OCI-LY3 (cell line): ENCODE data around the gene MRPL23.

Experiments
- H2AFZ ChIP-seq: fragments of 200-600, 300-600 bp; shearing (Covaris generic); 2 replicates; pipeline ENCODE4 v1.6.0; 2014; ENCODE audit warnings: antibody characterized with exemption, low read depth, low read length
- H3K27ac ChIP-seq: fragments of 200-600, 300-600 bp; sonication (generic); 2 replicates; pipeline ENCODE4 v1.5.1; 2014; ENCODE audit warnings: mild to moderate bottlenecking, low read length, moderate library complexity, mixed read lengths
- H3K27me3 ChIP-seq: fragments of 200-600, 300-600 bp; sonication (generic); 2 replicates; pipeline ENCODE4 v1.6.1; 2014; ENCODE audit warnings: low read depth, low read length, mixed read lengths
- H3K36me3 ChIP-seq: fragments of 200-600, 300-600 bp; sonication (generic); replicated peaks from 2 replicates; pipeline ENCODE3; 2014; ENCODE audit warnings: low read depth, low read length, mixed read lengths
- H3K4me1 ChIP-seq: fragments of 300-600, 200-600 bp; sonication (generic); 2 replicates; pipeline ENCODE4 v1.6.1; 2014; ENCODE audit warnings: low read length, mixed read lengths
- H3K4me2 ChIP-seq: fragments of 200-600, 300-600 bp; sonication (generic); 2 replicates; pipeline ENCODE4 v1.6.1; 2014; ENCODE audit warnings: low read length, mixed read lengths
- H3K4me3 ChIP-seq: fragments of 300-600, 200-600 bp; sonication (generic); 2 replicates; pipeline ENCODE4 v1.5.1; 2014; ENCODE audit warnings: antibody characterized with exemption, mild to moderate bottlenecking, low read length, moderate library complexity
- H3K79me2 ChIP-seq: fragments of 300-600, 200-600 bp; shearing (Covaris generic); 2 replicates; pipeline ENCODE4 v1.6.1; 2014; ENCODE audit warnings: mild to moderate bottlenecking, low read length, mixed read lengths
- H3K9ac ChIP-seq: fragments of 300-600, 200-600 bp; shearing (Covaris generic); 2 replicates; pipeline ENCODE4 v1.6.0; 2014; ENCODE audit warnings: mild to moderate bottlenecking, low read length, moderate library complexity
- H3K9me3 ChIP-seq: fragments of 200-600, 300-600 bp; shearing (Covaris generic); 2 replicates; pipeline ENCODE4 v1.6.1; 2014; ENCODE audit warnings: low read length, mixed read lengths; ENCODE audit not compliant: insufficient read depth
- H4K20me1 ChIP-seq: fragments of 200-600, 300-600 bp; sonication (generic); 2 replicates; pipeline ENCODE4 v1.6.1; 2016; ENCODE audit warnings: low read length, mixed read lengths; ENCODE audit not compliant: insufficient read depth
- EZH2phosphoT487 ChIP-seq: fragments of 200-600 bp; shearing (Covaris generic); IDR thresholded peaks from 2 replicates; pipeline ENCODE4 v1.6.1; 2018; ENCODE audit warnings: antibody characterized with exemption, mixed run types, low read depth
- TF ChIP-seq, protein P1 (sequence below): fragments of 200-600, 300-600 bp; sonication (generic); IDR thresholded peaks from 2 replicates; pipeline ENCODE4 v1.5.1; 2014; ENCODE audit warnings: antibody characterized with exemption, low read length, low read depth

Gene MRPL23

DNA sequence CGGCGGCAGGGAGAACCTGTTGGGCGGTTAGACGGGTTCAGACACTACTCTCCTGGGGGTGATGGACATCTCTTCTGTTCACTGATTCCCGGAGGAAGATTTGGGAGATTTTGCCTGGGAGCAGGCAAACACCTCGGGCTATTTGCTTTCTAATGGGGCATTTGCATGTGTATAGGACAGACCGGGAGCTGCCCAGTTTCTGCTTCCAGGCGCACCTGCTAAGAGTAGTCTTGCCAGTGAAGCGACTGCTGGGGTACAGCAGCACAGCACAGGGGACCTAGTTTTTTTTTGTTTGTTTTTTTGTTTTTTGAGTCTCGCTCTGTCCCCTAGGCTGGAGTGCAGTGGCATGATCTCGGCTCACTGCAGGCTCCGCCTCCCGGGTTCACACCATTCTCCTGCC, 57.3 kb downstream of the MRPL23 start:
- Histone ChIP-seq H3K9me3 (no peaks in the 10 kb centered on the region), H3K36me3 (no peaks in the 10 kb centered on the region), H3K4me3 (no peak overlapping the region), H3K27me3 (no peaks in the 10 kb centered on the region), H3K4me2 (no peak overlapping the region), H3K79me2 (no peaks in the 10 kb centered on the region), H3K4me1 (no peaks in the 10 kb centered on the region), H4K20me1 (no peaks in the 10 kb centered on the region), H3K27ac (no peak overlapping the region), H2AFZ (no peak overlapping the region), H3K9ac (no peak overlapping the region)
- TF ChIP-seq, protein P1, sequence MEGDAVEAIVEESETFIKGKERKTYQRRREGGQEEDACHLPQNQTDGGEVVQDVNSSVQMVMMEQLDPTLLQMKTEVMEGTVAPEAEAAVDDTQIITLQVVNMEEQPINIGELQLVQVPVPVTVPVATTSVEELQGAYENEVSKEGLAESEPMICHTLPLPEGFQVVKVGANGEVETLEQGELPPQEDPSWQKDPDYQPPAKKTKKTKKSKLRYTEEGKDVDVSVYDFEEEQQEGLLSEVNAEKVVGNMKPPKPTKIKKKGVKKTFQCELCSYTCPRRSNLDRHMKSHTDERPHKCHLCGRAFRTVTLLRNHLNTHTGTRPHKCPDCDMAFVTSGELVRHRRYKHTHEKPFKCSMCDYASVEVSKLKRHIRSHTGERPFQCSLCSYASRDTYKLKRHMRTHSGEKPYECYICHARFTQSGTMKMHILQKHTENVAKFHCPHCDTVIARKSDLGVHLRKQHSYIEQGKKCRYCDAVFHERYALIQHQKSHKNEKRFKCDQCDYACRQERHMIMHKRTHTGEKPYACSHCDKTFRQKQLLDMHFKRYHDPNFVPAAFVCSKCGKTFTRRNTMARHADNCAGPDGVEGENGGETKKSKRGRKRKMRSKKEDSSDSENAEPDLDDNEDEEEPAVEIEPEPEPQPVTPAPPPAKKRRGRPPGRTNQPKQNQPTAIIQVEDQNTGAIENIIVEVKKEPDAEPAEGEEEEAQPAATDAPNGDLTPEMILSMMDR: no peak
- no peak for TF ChIP-seq EZH2phosphoT487
